CD8-positive, alpha-beta memory T cell (primary cell): ENCODE data around the gene ARID3A. TPM values are rescaled to one million over a fixed set of nuclear protein-coding genes. Genes with fewer than 3 reads are reported as not detected.

Experiments
- CTCF ChIA-PET: fragments of 350-600 bp; sonication (Branson Sonifier 250); formaldehyde crosslinking; loops from one replicate; lab custom pipeline; 2021; ENCODE audit warnings: antibody characterized with exemption; lab: Charles Lee
- POLR2A ChIA-PET: fragments of 350-600 bp; sonication (Branson Sonifier 250); formaldehyde crosslinking; loops from one replicate; lab custom pipeline; 2021; ENCODE audit warnings: antibody characterized with exemption; lab: Charles Lee
- DNase-seq, 5 donors: peaks; one replicate each; pipeline versions ENCODE4 v3.0.0 to v3.0.0-alpha.2; 2020 to 2022; ENCODE audit warnings: mixed read lengths in 1 of 5
- H3K27ac ChIP-seq: one replicate; pipeline ENCODE4 v1.7.0; 2013; ENCODE audit warnings: low read depth, mild to moderate bottlenecking, low read length, moderate library complexity
- H3K27me3 ChIP-seq: 2 replicates; pipeline ENCODE4 v1.7.0; 2013; ENCODE audit warnings: low read length, mild to moderate bottlenecking; ENCODE audit not compliant: insufficient read depth, poor library complexity, severe bottlenecking
- H3K36me3 ChIP-seq: 2 replicates; pipeline ENCODE4 v1.7.0; 2013; ENCODE audit warnings: mild to moderate bottlenecking, low read length, moderate library complexity; ENCODE audit not compliant: insufficient read depth
- H3K4me1 ChIP-seq: 2 replicates; pipeline ENCODE4 v1.7.0; 2013; ENCODE audit warnings: mild to moderate bottlenecking, low read length, moderate library complexity; ENCODE audit not compliant: insufficient read depth
- H3K4me3 ChIP-seq: 2 replicates; pipeline ENCODE4 v1.7.0; 2013; ENCODE audit warnings: mild to moderate bottlenecking, low read length
- H3K9me3 ChIP-seq: 2 replicates; pipeline ENCODE4 v1.7.0; 2013; ENCODE audit warnings: mild to moderate bottlenecking, low read length
- H3K27ac Mint-ChIP-seq, 8 donors: one replicate each; pipeline ENCODE4 v1.8.0; 2020 to 2021; ENCODE audit warnings: mixed read lengths in 8 of 8, mild to moderate bottlenecking in 6 of 8, inconsistent platforms in 3 of 8, moderate library complexity in 3 of 8
- H3K27me3 Mint-ChIP-seq, 2 donors: one replicate each; pipeline ENCODE4 v1.8.0; 2020 to 2021; ENCODE audit warnings: mixed read lengths in 2 of 2, mild to moderate bottlenecking in 1 of 2, moderate library complexity in 1 of 2
- H3K36me3 Mint-ChIP-seq, 3 donors: one replicate each; pipeline ENCODE4 v1.8.0; 2020 to 2021; ENCODE audit warnings: mixed read lengths in 3 of 3, inconsistent platforms in 1 of 3, mild to moderate bottlenecking in 1 of 3
- H3K4me1 Mint-ChIP-seq, 3 donors: one replicate each; pipeline ENCODE4 v1.8.0; 2020 to 2021; ENCODE audit warnings: mixed read lengths in 3 of 3, inconsistent platforms in 1 of 3, mild to moderate bottlenecking in 1 of 3
- H3K4me3 Mint-ChIP-seq, 7 donors: one replicate each; pipeline ENCODE4 v1.8.0; 2020 to 2021; ENCODE audit warnings: mixed read lengths in 7 of 7, mild to moderate bottlenecking in 6 of 7, moderate library complexity in 4 of 7, inconsistent platforms in 2 of 7
- H3K9me3 Mint-ChIP-seq, 5 donors: one replicate each; pipeline ENCODE4 v1.8.0; 2020 to 2022; ENCODE audit warnings: mixed read lengths in 5 of 5, mild to moderate bottlenecking in 3 of 5, moderate library complexity in 2 of 5, inconsistent platforms in 1 of 5
- polyA plus RNA-seq: library from polyadenylated mRNA; unstranded; fragments of 300-500 nt; fragmentation: Illumina TruSeq; gene quantifications from one replicate; pipeline ENCODE4 v1.2.3, GENCODE V29; 2021
- total RNA-seq, 2 experiments: library from RNA; stranded (reverse); gene quantifications; one replicate each; pipeline ENCODE4 v1.2.3, GENCODE V29; 2021

ARID3A gene
- total and polyA plus RNA-seq, 3 experiments from 2014 or later, result 0.49 to 15.9 (median 12.8) TPM

DNA sequence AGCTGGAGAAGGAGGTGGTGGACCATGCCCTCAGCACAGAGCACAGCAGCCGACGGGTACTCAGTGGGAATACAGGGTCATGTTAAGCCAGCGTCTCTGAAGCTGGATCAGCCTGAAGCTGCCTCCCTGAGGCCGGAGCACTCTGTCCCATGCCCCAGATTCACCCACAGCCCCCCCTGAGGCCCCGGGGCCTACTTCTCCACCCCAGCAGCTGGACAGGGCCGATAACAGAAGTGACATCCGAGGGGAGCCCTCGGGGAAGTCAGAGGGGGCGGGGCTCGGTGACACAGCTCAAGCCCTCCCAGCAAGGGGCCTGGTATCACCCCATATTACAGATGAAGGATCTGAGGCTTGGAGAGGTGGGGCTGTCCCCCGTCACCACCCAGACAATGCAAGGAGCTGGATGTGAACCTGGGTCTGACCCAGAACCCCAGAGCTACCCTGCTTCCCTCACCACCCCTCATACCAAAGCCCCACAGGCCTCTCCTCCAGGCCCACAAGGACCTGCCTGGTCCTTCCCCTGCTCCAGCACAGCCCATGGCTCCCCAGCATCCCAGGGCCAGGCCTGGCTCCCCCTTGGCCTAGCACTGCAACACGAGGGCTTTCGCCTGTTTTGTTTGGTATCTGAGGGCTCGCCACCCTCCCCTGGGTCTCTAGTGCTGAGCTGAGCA, 18.5 kb upstream of the ARID3A start:
- H3K27me3 ChIP-seq, result no peaks in the 10 kb centered on the region
- CTCF ChIA-PET, result interaction anchor here (0.8 to 5.0 kb wide), 12 partner anchors 9 to 359 kb away, joined by 3 to 50 read pairs (median 4); partner anchors contain the start of genes MED16 and RNU6-9
- DNase-seq, result peak in 1 of 5 donors; percentile 53
- POLR2A ChIA-PET, result interaction anchor here (1.3 to 6.2 kb wide), 3 partner anchors 9 to 160 kb away, joined by 4 to 77 read pairs (median 5); partner anchors contain the start of genes ARHGAP45, MED16 and RNU6-9
- H3K36me3 Mint-ChIP-seq, result peaks cover 4 to 22% (median 5%) of the 10 kb centered on the region in 3 donors
- peak overlapping the region; percentile 20 for H3K27ac ChIP-seq
- peaks cover 34 to 67% (median 42%) of the 10 kb centered on the region in 3 donors for H3K4me1 Mint-ChIP-seq
- H3K9me3 ChIP-seq, result no peaks in the 10 kb centered on the region
- H3K36me3 ChIP-seq, result peaks cover 6% of the 10 kb centered on the region
- peaks cover 0 to 3% (median 0%) of the 10 kb centered on the region in 5 donors for H3K9me3 Mint-ChIP-seq
- peak overlapping the region in 6 of 7 donors; percentile 15 to 86 (median 47) for H3K4me3 Mint-ChIP-seq
- H3K27me3 Mint-ChIP-seq, result no peaks in the 10 kb centered on the region
- peak overlapping the region; percentile 24 to 100 (median 97) for H3K27ac Mint-ChIP-seq
- peaks cover 52% of the 10 kb centered on the region for H3K4me1 ChIP-seq
- no peak overlapping the region for H3K4me3 ChIP-seq

DNA sequence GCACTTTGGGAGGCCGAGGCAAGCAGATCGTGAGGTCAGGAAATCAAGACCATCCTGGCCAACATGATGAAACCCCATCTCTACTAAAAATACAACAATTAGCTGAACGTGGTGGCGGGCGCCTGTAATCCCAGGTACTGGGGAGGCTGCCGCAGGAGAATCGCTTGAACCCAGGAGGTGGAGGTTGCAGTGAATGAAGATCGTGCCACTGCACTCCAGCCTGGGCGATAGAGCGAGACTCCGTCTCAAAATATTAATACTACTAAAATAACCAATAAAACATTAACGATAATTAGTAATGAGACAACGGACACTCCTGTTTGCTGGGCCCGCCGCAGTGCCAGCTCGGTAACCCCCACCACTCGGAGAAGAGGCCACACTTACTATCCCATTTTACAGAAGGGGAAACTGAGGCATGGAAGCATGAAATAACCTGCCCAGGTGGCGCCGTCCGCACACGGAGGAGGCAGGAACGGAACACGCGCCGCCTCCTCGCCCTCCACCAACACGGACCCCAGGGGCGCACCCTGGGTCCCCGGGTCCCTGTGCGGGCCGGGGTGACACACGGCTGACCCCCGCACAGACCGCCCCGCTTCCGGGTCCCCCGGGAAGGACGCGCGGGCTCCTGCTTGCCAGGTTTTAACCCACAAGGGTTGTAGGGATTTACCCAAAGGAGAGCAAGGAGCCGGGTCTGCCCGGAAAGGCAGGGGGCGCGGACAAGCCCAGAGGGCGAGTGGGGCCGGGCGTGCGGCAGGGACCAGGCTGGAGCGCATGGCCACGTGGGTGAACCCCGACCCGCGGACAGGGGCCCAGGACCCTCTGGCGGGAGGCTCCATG, 14.4 kb upstream of the ARID3A start:
- H3K36me3 ChIP-seq, result no peaks in the 10 kb centered on the region
- Mint-ChIP-seq H3K9me3 (peaks cover 0 to 3% (median 0%) of the 10 kb centered on the region in 5 donors), H3K36me3 (peaks cover 4 to 14% (median 7%) of the 10 kb centered on the region in 3 donors), H3K4me3 (peak overlapping the region; percentile 65 to 92 (median 81)), H3K27me3 (peaks cover 0 to 7% of the 10 kb centered on the region in 2 donors), H3K27ac (peak overlapping the region; percentile 78 to 97 (median 91)), H3K4me1 (peaks cover 32 to 50% (median 41%) of the 10 kb centered on the region in 3 donors)
- peak in 1 of 5 donors; percentile 63 for DNase-seq
- CTCF ChIA-PET, result interaction anchor here (2.8 to 5.0 kb wide), 4 partner anchors 9 to 48 kb away, joined by 6 to 50 read pairs (median 20); partner anchors contain the start of genes MED16 and RNU6-9
- H3K4me3 ChIP-seq, result no peak overlapping the region
- peaks cover 39% of the 10 kb centered on the region for H3K4me1 ChIP-seq
- POLR2A ChIA-PET, result interaction anchor here (0.6 to 1.0 kb wide), 2 partner anchors 53 to 1567 kb away, joined by 3 read pairs; no protein-coding TSS in a partner anchor
- H3K27me3 ChIP-seq, result no peaks in the 10 kb centered on the region
- peak overlapping the region; percentile 38 for H3K27ac ChIP-seq
- no peaks in the 10 kb centered on the region for H3K9me3 ChIP-seq

DNA sequence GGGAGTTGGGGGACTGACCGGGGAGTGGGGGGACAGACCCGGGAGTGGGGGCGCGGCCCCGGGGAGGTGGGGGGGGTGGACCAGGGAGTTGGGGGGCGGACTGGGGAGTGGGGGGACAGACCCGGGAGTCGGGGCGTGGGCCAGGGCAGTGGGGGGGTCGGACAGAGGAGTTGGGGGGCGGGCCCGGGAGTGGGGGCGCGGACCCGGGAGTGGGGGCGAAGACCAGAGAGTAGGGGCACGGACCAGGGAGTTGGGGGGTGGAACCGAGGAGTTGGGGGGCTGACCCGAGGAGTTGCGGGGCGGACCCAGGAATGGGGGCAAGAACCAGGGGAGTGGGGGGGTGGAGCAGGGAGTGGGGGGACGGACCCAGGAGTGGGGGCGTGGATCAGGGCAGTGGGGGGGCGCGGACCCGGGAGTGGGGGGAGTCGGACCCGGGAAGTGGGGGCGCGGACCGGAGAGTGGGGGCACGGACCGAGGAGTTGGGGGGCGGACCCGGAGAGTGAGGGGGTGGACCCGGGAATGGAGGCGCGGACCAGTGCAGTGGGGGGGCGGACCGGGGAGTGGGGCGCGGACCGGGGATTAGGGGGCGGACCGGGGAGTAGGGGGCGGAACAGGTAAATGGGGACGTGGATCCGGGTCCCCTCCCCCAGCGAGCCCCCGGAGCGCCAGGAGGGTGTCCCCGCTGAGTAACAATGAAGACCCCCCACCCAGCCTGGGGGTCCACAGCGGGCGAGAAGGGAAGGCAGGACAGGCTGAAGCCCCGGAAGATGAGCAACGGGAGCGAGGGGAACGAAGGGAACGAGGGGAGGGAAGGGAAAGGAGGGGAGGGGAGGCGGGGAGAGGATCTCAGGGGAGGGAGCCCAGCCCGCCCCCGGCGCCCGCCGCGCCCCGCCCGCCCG, 13.4 kb upstream of the ARID3A start:
- Histone ChIP-seq H3K36me3 (no peaks in the 10 kb centered on the region), H3K4me1 (peaks cover 29% of the 10 kb centered on the region), H3K27me3 (no peaks in the 10 kb centered on the region), H3K9me3 (no peaks in the 10 kb centered on the region), H3K4me3 (peak overlapping the region; percentile 59), H3K27ac (peak overlapping the region; percentile 70)
- H3K9me3 Mint-ChIP-seq, result peaks cover 0 to 3% (median 0%) of the 10 kb centered on the region in 5 donors
- peaks cover 4 to 12% (median 7%) of the 10 kb centered on the region in 3 donors for H3K36me3 Mint-ChIP-seq
- CTCF ChIA-PET, result interaction anchor here (1.4 kb wide), 1 partner anchor 49 kb away, joined by 6 read pairs; no protein-coding TSS in a partner anchor
- POLR2A ChIA-PET, result no interaction called here
- peak overlapping the region; percentile 73 to 98 (median 84) for H3K27ac Mint-ChIP-seq
- peak overlapping the region; percentile 80 to 93 (median 86) for H3K4me3 Mint-ChIP-seq
- peaks cover 23 to 43% (median 31%) of the 10 kb centered on the region in 3 donors for H3K4me1 Mint-ChIP-seq
- peak in 4 of 5 donors; percentile 48 to 70 (median 56) for DNase-seq
- peaks cover 0 to 7% of the 10 kb centered on the region in 2 donors for H3K27me3 Mint-ChIP-seq

DNA sequence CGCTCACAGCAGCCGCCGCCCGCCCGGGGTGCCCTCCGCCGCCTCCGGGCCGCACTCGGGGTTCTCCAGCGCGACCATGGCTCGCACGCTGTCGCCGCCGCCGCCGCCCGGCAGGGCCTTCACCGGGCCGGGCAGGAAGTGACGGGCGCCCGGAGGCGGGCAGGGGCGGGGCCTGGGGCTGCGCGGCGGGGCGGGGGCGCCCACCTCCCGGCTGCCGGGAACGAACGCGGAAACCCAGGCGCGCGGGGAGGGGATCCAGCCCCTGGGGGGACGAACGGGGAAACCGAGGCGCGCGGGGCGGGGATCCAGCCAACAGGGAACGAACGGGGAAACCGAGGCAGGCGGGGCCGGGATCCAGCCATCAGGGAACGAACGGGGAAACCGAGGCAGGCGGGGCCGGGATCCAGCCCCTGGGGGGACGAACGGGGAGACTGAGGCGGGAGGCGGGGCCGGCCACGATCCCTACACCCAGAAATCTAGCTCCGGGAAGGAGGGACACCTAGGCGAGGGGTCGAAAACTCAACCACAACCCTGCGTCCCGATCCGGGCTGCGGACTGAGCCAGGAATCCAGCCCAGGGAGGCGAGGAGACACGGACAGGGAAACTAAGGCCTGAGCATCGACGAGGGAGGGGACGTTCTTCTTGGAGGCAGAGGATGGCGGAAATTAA, 12.6 kb upstream of the ARID3A start, which contains the start of gene R3HDM4:
Gene R3HDM4, minus strand, starts transcription at position 140 of the 669 bp plus-strand sequence. Its CDS starts 62 bp downstream, at position 78.
- peak within 1 kb of the TSS; percentile 85 to 98 (median 90) for H3K27ac Mint-ChIP-seq
- peaks cover 23 to 39% (median 25%) of the 10 kb centered on the region in 3 donors for H3K4me1 Mint-ChIP-seq
- peaks cover 2 to 9% of the 10 kb centered on the region in 2 donors for H3K27me3 Mint-ChIP-seq
- Histone ChIP-seq H3K4me1 (peaks cover 32% of the 10 kb centered on the region), H3K9me3 (no peaks in the 10 kb centered on the region), H3K4me3 (peak within 1 kb of the TSS; percentile 82), H3K36me3 (no peaks in the 10 kb centered on the region), H3K27me3 (peaks cover 4% of the 10 kb centered on the region), H3K27ac (peak within 1 kb of the TSS; percentile 89)
- ChIA-PET POLR2A (no interaction called here), CTCF (interaction anchor here (1.4 kb wide), 1 partner anchor 50 kb away, joined by 6 read pairs; no protein-coding TSS in a partner anchor)
- peaks cover 0 to 3% (median 0%) of the 10 kb centered on the region in 5 donors for H3K9me3 Mint-ChIP-seq
- DNase-seq, result peak; percentile 81 to 90 (median 83)
- peak within 1 kb of the TSS; percentile 80 to 93 (median 86) for H3K4me3 Mint-ChIP-seq
- H3K36me3 Mint-ChIP-seq, result peaks cover 4 to 12% (median 7%) of the 10 kb centered on the region in 3 donors

DNA sequence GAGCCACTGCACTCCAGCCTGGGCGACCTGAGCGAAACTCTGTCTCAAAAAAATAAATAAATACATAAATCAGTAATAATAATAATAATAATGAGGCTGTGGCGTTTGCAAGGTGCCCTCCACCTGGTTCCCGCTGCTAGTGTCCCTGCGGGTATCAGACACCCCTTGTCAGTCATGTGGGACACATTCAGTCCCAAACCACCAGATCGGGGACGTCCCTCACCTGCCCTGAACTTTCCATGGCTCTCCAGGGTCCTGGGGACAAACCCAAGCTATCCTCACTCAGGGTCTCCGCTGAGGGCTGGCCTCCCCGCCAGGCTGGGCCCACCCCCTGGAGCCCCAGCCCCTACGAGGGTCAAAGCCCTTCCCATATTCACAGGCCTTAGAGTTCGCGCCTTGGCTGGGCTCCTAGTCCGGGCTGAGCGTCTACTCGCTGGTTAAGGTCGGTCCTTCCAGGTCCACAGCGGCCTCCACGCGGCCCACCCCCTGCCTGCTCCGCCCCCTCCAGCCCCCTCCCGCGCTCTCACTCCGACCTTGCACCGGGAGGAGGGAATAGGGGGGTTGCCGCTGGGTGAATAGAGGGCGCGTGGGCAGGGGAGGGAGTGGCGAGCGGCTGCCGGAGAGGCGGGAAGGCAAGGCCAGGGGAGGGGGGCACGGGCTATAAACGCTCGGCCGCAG, 9.1 kb upstream of the ARID3A start:
- peaks cover 1 to 33% (median 13%) of the 10 kb centered on the region in 3 donors for H3K4me1 Mint-ChIP-seq
- no peaks in the 10 kb centered on the region for H3K36me3 ChIP-seq
- H3K4me1 ChIP-seq, result peaks cover 23% of the 10 kb centered on the region
- no peaks in the 10 kb centered on the region for H3K9me3 Mint-ChIP-seq
- peak overlapping the region; percentile 43 for H3K27ac ChIP-seq
- H3K9me3 ChIP-seq, result no peaks in the 10 kb centered on the region
- H3K27me3 ChIP-seq, result peaks cover 4% of the 10 kb centered on the region
- peaks cover 2 to 9% of the 10 kb centered on the region in 2 donors for H3K27me3 Mint-ChIP-seq
- ChIA-PET POLR2A (interaction anchor here (1.0 kb wide), 1 partner anchor 24 kb away, joined by 3 read pairs; the partner anchor contains the start of genes MED16 and RNU6-9), CTCF (interaction anchor here (0.6 to 9.6 kb wide), 4 partner anchors 34 to 264 kb away, joined by 3 to 107 read pairs (median 4); no protein-coding TSS in a partner anchor)
- DNase-seq, result no peak
- H3K4me3 Mint-ChIP-seq, result peak overlapping the region in 3 of 7 donors; percentile 25 to 69 (median 43)
- H3K27ac Mint-ChIP-seq, result no peak overlapping the region
- H3K36me3 Mint-ChIP-seq, result peaks cover 0 to 1% (median 1%) of the 10 kb centered on the region in 3 donors
- H3K4me3 ChIP-seq, result no peak overlapping the region
